HCT116 (cell line): ENCODE data around the gene FRK. TPM values are rescaled to one million over a fixed set of nuclear protein-coding genes. Genes with fewer than 3 reads are reported as not detected.

Source experiments
- ATAC-seq: fragments of 200-7000 bp; cut with Tn5 transposase; 2 replicates; pipeline ENCODE4 v1.9.1; 2020; ENCODE audit warnings: mild to moderate bottlenecking, moderate library complexity
- BruUV-seq: library from RNA; stranded (reverse); fragments of 400-500 nt; replicated peaks from 2 replicates; lab custom pipeline; 2021; lab: Mats Ljungman, UMichigan
- CTCF ChIA-PET: fragments of 300-600 bp; sonication (Branson Sonifier 250); formaldehyde crosslinking; loops from one replicate; lab custom pipeline; 2021; ENCODE audit warnings: antibody characterized with exemption; lab: Charles Lee
- POLR2A ChIA-PET: fragments of 300-600, 350-600 bp; sonication (Branson Sonifier 250); formaldehyde crosslinking; loops from one replicate; lab custom pipeline; 2021; ENCODE audit warnings: antibody characterized with exemption; lab: Charles Lee
- RAD21 ChIA-PET, 2 experiments: fragments of 300-600 bp; sonication (Branson Sonifier 250); formaldehyde crosslinking; loops; one replicate each; lab custom pipeline; 2023; ENCODE audit warnings: low total read pairs in 2 of 2; ENCODE audit not compliant: uncharacterized antibody in 2 of 2, unreplicated experiment in 2 of 2, low non-redundant PET in 1 of 2; lab: Charles Lee
- DNase-seq: peaks from one replicate; pipeline ENCODE4 v3.0.0-alpha.2; 2010; ENCODE audit warnings: low read depth, low spot score
- H2AFZ ChIP-seq: fragments of 200-600 bp; shearing (Covaris generic), sonication (generic); 2 replicates; pipeline ENCODE4 v1.6.1; 2017; ENCODE audit warnings: low read depth, mixed run types, mixed read lengths, antibody characterized with exemption, low read length; ENCODE audit not compliant: poor library complexity, severe bottlenecking
- H3K27ac ChIP-seq: 2 replicates; pipeline ENCODE4 v1.5.1; 2012; ENCODE audit warnings: low read depth, low read length
- H3K27me3 ChIP-seq: fragments of 200-600 bp; sonication (generic); 2 replicates; pipeline ENCODE4 v1.6.1; 2016; ENCODE audit warnings: mixed run types, low read length, mixed read lengths; ENCODE audit not compliant: insufficient read depth
- H3K36me3 ChIP-seq, 2 experiments: fragments of 200-500 bp in 1 of 2; fragments of 200-600 bp in 1 of 2; sonication (Bioruptor generic) in 1 of 2; sonication (generic) in 1 of 2; 2 replicates each; pipeline versions ENCODE4 v1.5.1 to v1.6.1; 2014 to 2016; ENCODE audit warnings: low read length in 2 of 2, inconsistent platforms in 1 of 2, mixed read lengths in 1 of 2, mixed run types in 1 of 2; ENCODE audit not compliant: insufficient read depth in 2 of 2, control insufficient read depth in 1 of 2
- H3K4me1 ChIP-seq, 2 experiments: fragments of 200-600 bp in 1 of 2; sonication (generic) in 1 of 2; 2 replicates each; pipeline versions ENCODE4 v1.5.1 to v1.6.1; 2012 to 2017; ENCODE audit warnings: low read length in 2 of 2, inconsistent platforms in 1 of 2, mild to moderate bottlenecking in 1 of 2, mixed read lengths in 1 of 2, mixed run types in 1 of 2, moderate library complexity in 1 of 2; ENCODE audit not compliant: insufficient read depth in 2 of 2, control insufficient read depth in 1 of 2
- H3K4me2 ChIP-seq: fragments of 200-600 bp; sonication (generic); 2 replicates; pipeline ENCODE4 v1.6.1; 2017; ENCODE audit warnings: mixed run types, low read length, mixed read lengths
- H3K4me3 ChIP-seq, 2 experiments: fragments of 200-600 bp in 1 of 2; sonication (generic) in 1 of 2; replicated peaks in 1 of 2; 2 replicates each; pipeline ENCODE4 v1.5.1; 2011 to 2016; ENCODE audit warnings: low read length in 2 of 2, control low read depth in 1 of 2, low read depth in 1 of 2, mild to moderate bottlenecking in 1 of 2, mixed read lengths in 1 of 2, mixed run types in 1 of 2
- H3K79me2 ChIP-seq: fragments of 200-600 bp; sonication (generic); 2 replicates; pipeline ENCODE4 v1.6.1; 2017; ENCODE audit warnings: mild to moderate bottlenecking, mixed run types, low read length, moderate library complexity, mixed read lengths; ENCODE audit not compliant: insufficient read depth
- H3K9ac ChIP-seq: fragments of 200-600 bp; sonication (generic); 2 replicates; pipeline ENCODE4 v1.6.1; 2016; ENCODE audit warnings: low read length, mixed read lengths
- H3K9me2 ChIP-seq: fragments of 200-600 bp; sonication (generic), shearing (Covaris generic); 2 replicates; pipeline ENCODE4 v1.6.1; 2017; ENCODE audit warnings: mixed run types, mild to moderate bottlenecking, moderate library complexity; ENCODE audit not compliant: insufficient read depth
- H3K9me3 ChIP-seq, 2 experiments: fragments of 200-500 bp in 1 of 2; fragments of 200-600 bp in 1 of 2; sonication (Bioruptor generic) in 1 of 2; sonication (generic) in 1 of 2; 2 replicates each; pipeline ENCODE4 v1.6.1; 2014 to 2017; ENCODE audit warnings: low read length in 2 of 2, mixed read lengths in 2 of 2, inconsistent platforms in 1 of 2, low read depth in 1 of 2, mild to moderate bottlenecking in 1 of 2, mixed run types in 1 of 2, moderate library complexity in 1 of 2; ENCODE audit not compliant: control insufficient read depth in 1 of 2, insufficient read depth in 1 of 2
- H4K20me1 ChIP-seq: fragments of 200-600 bp; sonication (generic), shearing (Covaris generic); 2 replicates; pipeline ENCODE4 v1.6.1; 2017; ENCODE audit warnings: mixed run types, mild to moderate bottlenecking, moderate library complexity; ENCODE audit not compliant: insufficient read depth
- ATF3 ChIP-seq: IDR thresholded peaks from 2 replicates; pipeline ENCODE4 v1.6.1; 2012
- CEBPB ChIP-seq: IDR thresholded peaks from 2 replicates; pipeline ENCODE4 v1.6.1; 2012; ENCODE audit warnings: low read depth
- ELF1 ChIP-seq: IDR thresholded peaks from 2 replicates; pipeline ENCODE4 v1.6.1; 2012; ENCODE audit warnings: low read depth, borderline replicate concordance
- EZH2 ChIP-seq: fragments of 200-600 bp; sonication (generic); IDR thresholded peaks from 2 replicates; pipeline ENCODE4 v1.6.1; 2017; ENCODE audit warnings: antibody characterized with exemption, mixed run types
- FOSL1 ChIP-seq: IDR thresholded peaks from 2 replicates; pipeline ENCODE4 v1.6.1; 2012; ENCODE audit warnings: low read depth
- JUND ChIP-seq: IDR thresholded peaks from 2 replicates; pipeline ENCODE4 v1.6.1; 2012
- MAX ChIP-seq: IDR thresholded peaks from 2 replicates; pipeline ENCODE4 v1.6.1; 2012
- RAD21 ChIP-seq: IDR thresholded peaks from 2 replicates; pipeline ENCODE4 v1.6.1; 2012; ENCODE audit warnings: low read depth, mild to moderate bottlenecking
- SIN3A ChIP-seq: IDR thresholded peaks from 2 replicates; pipeline ENCODE4 v1.6.1; 2012; ENCODE audit warnings: low read depth
- TCF7L2 ChIP-seq: IDR thresholded peaks from 2 replicates; pipeline ENCODE4 v1.7.0; 2011; ENCODE audit warnings: borderline replicate concordance, inconsistent platforms; ENCODE audit not compliant: insufficient read depth, insufficient read length; ENCODE audit errors: extremely low read depth
- ZNF274 ChIP-seq: fragments of 200-500 bp; sonication (Bioruptor generic); IDR thresholded peaks from 2 replicates; pipeline ENCODE4 v1.6.1; 2014; ENCODE audit warnings: mild to moderate bottlenecking, low read depth, low read length, inconsistent platforms
- intact Hi-C: fragments of 100-400 bp; cut with micrococcal nuclease; formaldehyde crosslinking; loops from 2 replicates; pipeline ENCODE4 v1.10.0; 2022
- total RNA-seq: library from RNA; stranded (reverse); gene quantifications from one replicate; pipeline ENCODE4 v1.2.1, GENCODE V29; 2021; ENCODE audit not compliant: unreplicated experiment
- TF ChIP-seq, protein P1 (sequence below), 3 experiments: fragments of 200-600 bp in 1 of 3; sonication (generic) in 1 of 3; IDR thresholded peaks in 2 of 3; conservative IDR thresholded peaks in 1 of 3; 2 replicates each; pipeline ENCODE4 v1.5.1; 2012 to 2017; ENCODE audit warnings: low read depth in 2 of 3, low read length in 2 of 3, antibody characterized with exemption in 1 of 3, borderline replicate concordance in 1 of 3, control low read depth in 1 of 3, mild to moderate bottlenecking in 1 of 3, mixed read lengths in 1 of 3, mixed run types in 1 of 3, moderate library complexity in 1 of 3; ENCODE audit not compliant: insufficient read depth in 1 of 3
- TF ChIP-seq, protein P2 (sequence below): IDR thresholded peaks from 2 replicates; pipeline ENCODE4 v1.6.1; 2011; ENCODE audit warnings: mild to moderate bottlenecking, low read length, moderate library complexity; ENCODE audit not compliant: insufficient replicate concordance; ENCODE audit errors: extremely low read depth

Gene FRK
- total RNA-seq, 1 experiment from 2014 or later, result 3.7 TPM

GRCh38 chr6:115898246-115898645, 162.4 kb downstream of the FRK start:
- Histone ChIP-seq H2AFZ (no peak overlapping the region), H3K4me1 (no peaks in the 10 kb centered on the region)
- RAD21 ChIA-PET, result no interaction called here

DNA sequence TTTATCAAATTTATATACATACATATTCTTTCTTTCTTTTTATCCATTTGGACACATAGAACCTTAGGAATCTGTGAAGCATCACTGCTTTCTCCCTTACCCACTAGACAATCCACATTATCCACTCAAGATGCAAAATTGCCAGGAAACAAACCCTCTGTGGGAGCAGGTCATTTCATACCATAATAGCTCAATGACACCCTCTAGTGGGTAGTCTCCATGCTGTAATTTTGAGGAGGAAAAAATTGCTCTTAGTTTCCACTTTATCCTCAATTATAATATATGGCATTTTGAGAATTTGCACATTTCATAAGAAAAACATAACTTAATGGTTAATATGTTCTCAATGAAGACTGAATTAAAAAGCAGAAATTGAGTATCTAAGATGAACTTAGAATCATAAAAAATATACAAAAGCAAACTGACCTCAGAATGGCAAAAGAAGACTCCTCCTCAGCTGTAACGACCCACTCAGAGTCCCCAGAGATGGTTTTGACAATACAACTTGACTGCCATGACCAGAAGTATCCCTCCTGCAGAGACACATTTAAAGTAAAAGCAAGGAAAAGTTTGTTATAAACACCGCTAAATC, 164.1 kb downstream of the FRK start:
- BruUV-seq, result no TSS peak
- H4K20me1 ChIP-seq, result no peaks in the 10 kb centered on the region
- peak; percentile 34 for DNase-seq
- CTCF ChIA-PET, result interaction anchor here (0.6 to 1.7 kb wide), 10 partner anchors 10 to 1902 kb away, joined by 3 to 6 read pairs (median 4); no protein-coding TSS in a partner anchor
- H3K9me3 ChIP-seq, result no peaks in the 10 kb centered on the region
- no peaks in the 10 kb centered on the region for H3K36me3 ChIP-seq
- TF ChIP-seq TCF7L2 (no peak), JUND (no peak), CEBPB (no peak), EZH2 (no peak), ATF3 (no peak), FOSL1 (no peak), ZNF274 (no peak), ELF1 (no peak), RAD21 (peak; percentile 78), SIN3A (no peak)
- TF ChIP-seq, protein P1, sequence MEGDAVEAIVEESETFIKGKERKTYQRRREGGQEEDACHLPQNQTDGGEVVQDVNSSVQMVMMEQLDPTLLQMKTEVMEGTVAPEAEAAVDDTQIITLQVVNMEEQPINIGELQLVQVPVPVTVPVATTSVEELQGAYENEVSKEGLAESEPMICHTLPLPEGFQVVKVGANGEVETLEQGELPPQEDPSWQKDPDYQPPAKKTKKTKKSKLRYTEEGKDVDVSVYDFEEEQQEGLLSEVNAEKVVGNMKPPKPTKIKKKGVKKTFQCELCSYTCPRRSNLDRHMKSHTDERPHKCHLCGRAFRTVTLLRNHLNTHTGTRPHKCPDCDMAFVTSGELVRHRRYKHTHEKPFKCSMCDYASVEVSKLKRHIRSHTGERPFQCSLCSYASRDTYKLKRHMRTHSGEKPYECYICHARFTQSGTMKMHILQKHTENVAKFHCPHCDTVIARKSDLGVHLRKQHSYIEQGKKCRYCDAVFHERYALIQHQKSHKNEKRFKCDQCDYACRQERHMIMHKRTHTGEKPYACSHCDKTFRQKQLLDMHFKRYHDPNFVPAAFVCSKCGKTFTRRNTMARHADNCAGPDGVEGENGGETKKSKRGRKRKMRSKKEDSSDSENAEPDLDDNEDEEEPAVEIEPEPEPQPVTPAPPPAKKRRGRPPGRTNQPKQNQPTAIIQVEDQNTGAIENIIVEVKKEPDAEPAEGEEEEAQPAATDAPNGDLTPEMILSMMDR (IDR thresholded peaks at IDR 0.05 in 2 of 3, conservative IDR thresholded peaks at IDR 0.05 in 1 of 3; ENCODE audit: borderline replicate concordance in 1 of 3, insufficient read depth in 1 of 3, low read depth in 2 of 3, low read length in 2 of 3), result peak; percentile 51 to 84 (median 70); a peak in 5 of 6 replicates
- H3K27ac ChIP-seq, result no peak overlapping the region
- H3K9ac ChIP-seq, result no peak overlapping the region
- H3K4me1 ChIP-seq, result no peaks in the 10 kb centered on the region
- H3K9me2 ChIP-seq, result no peaks in the 10 kb centered on the region
- no peak overlapping the region for H3K4me2 ChIP-seq
- peak; percentile 70 for ATAC-seq
- H3K79me2 ChIP-seq, result no peaks in the 10 kb centered on the region
- no peak overlapping the region for H3K4me3 ChIP-seq
- POLR2A ChIA-PET, result no interaction called here
- intact Hi-C loops, result loop anchor here (1.0 to 5.0 kb wide), 3 partner anchors 201 to 1904 kb away; no protein-coding TSS in a partner anchor
- H3K27me3 ChIP-seq, result peaks cover 9% of the 10 kb centered on the region; the same call in 1 of the 2 replicates
- H2AFZ ChIP-seq, result no peak overlapping the region
- RAD21 ChIA-PET, result no interaction called here

More at GRCh38 chr6:115898246-115898645, 162.4 kb downstream of the FRK start:
- ATAC-seq, result no peak
- Histone ChIP-seq H3K27ac (no peak overlapping the region), H3K9me2 (no peaks in the 10 kb centered on the region), H3K9me3 (no peaks in the 10 kb centered on the region), H3K9ac (no peak overlapping the region), H3K27me3 (peaks cover 12% of the 10 kb centered on the region; the same call in 1 of the 2 replicates), H4K20me1 (no peaks in the 10 kb centered on the region), H3K4me3 (no peak overlapping the region), H3K79me2 (no peaks in the 10 kb centered on the region), H3K4me2 (no peak overlapping the region), H3K36me3 (no peaks in the 10 kb centered on the region)
- intact Hi-C loops, result loop anchor here (5.0 kb wide), 2 partner anchors 199 to 1906 kb away; no protein-coding TSS in a partner anchor
- DNase-seq, result no peak
- TF ChIP-seq JUND (no peak), ELF1 (no peak), MAX (no peak), FOSL1 (no peak), EZH2 (no peak)
- TF ChIP-seq, protein P2, sequence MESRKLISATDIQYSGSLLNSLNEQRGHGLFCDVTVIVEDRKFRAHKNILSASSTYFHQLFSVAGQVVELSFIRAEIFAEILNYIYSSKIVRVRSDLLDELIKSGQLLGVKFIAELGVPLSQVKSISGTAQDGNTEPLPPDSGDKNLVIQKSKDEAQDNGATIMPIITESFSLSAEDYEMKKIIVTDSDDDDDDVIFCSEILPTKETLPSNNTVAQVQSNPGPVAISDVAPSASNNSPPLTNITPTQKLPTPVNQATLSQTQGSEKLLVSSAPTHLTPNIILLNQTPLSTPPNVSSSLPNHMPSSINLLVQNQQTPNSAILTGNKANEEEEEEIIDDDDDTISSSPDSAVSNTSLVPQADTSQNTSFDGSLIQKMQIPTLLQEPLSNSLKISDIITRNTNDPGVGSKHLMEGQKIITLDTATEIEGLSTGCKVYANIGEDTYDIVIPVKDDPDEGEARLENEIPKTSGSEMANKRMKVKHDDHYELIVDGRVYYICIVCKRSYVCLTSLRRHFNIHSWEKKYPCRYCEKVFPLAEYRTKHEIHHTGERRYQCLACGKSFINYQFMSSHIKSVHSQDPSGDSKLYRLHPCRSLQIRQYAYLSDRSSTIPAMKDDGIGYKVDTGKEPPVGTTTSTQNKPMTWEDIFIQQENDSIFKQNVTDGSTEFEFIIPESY, result no peak
- ChIA-PET POLR2A (no interaction called here), CTCF (no interaction called here)
- no TSS peak for BruUV-seq
